ENCODE measurements around the gene EBI3.
"Not testable (repeated sequence)": the region's sequence is repeated elsewhere in the genome, so short reads cannot be mapped to it uniquely, and the experiment has no call there.

DNA sequence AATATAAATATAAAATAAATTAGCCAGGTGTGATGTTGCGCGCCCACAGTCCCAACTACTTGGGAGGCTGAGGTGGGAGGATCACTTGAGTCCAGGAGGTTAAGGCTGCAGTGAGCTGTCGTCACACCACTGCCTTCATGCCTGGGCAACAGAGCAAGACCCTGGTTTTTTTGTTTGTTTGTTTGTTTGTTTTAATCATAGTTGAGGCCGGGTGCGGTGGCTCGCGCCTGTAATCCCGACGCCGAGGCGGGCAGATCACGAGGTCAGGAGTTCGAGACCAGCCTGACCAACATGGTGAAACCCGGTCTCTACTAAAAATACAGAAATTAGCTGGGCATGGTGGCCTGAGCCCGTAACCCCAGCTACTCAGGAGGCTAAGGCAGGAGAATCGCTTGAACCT is 8.2 kb downstream of the EBI3 start:
- TF ChIP-seq, protein P1, sequence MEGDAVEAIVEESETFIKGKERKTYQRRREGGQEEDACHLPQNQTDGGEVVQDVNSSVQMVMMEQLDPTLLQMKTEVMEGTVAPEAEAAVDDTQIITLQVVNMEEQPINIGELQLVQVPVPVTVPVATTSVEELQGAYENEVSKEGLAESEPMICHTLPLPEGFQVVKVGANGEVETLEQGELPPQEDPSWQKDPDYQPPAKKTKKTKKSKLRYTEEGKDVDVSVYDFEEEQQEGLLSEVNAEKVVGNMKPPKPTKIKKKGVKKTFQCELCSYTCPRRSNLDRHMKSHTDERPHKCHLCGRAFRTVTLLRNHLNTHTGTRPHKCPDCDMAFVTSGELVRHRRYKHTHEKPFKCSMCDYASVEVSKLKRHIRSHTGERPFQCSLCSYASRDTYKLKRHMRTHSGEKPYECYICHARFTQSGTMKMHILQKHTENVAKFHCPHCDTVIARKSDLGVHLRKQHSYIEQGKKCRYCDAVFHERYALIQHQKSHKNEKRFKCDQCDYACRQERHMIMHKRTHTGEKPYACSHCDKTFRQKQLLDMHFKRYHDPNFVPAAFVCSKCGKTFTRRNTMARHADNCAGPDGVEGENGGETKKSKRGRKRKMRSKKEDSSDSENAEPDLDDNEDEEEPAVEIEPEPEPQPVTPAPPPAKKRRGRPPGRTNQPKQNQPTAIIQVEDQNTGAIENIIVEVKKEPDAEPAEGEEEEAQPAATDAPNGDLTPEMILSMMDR (IDR thresholded peaks at IDR 0.05) = not testable (repeated sequence)
- TF ChIP-seq POLR2A (IDR thresholded peaks at IDR 0.05) = not testable (repeated sequence)

All from heart left ventricle (tissue), 13 donors.